ENCODE data around the gene PDXDC1. TPM values are rescaled to one million over a fixed set of nuclear protein-coding genes. Genes with fewer than 3 reads are reported as not detected.
A peak's percentile ranks its signal among the peaks of the same experiment; 100 is the strongest.
"Not testable (repeated sequence)": the region's sequence is repeated elsewhere in the genome, so short reads cannot be mapped to it uniquely, and the experiment has no call there.

PDXDC1 gene
- total RNA-seq, 1 donor from 2014 or later: 124 TPM

- peak; percentile 73 for DNase-seq
Observed at GRCh38 chr16:14974331-14974655, 533 bp upstream of the PDXDC1 start.

GRCh38 chr16:14975418-14976194 is 780 bp downstream of the PDXDC1 start:
- DNase-seq: peak; percentile 37

- not testable (repeated sequence) for DNase-seq
Observed at GRCh38 chr16:14976971-14977736, 2.3 kb downstream of the PDXDC1 start.

- DNase-seq: not testable (repeated sequence)
Observed at GRCh38 chr16:14978281-14978680, 3.5 kb downstream of the PDXDC1 start.

GRCh38 chr16:14978908-14979307 is 4.1 kb downstream of the PDXDC1 start:
- DNase-seq: not testable (repeated sequence)

- not testable (repeated sequence) for DNase-seq
Observed at GRCh38 chr16:14981234-14981633, 6.4 kb downstream of the PDXDC1 start.

GRCh38 chr16:14982521-14982920 is 7.7 kb downstream of the PDXDC1 start:
- not testable (repeated sequence) for DNase-seq

- DNase-seq: not testable (repeated sequence)
Observed at GRCh38 chr16:14988092-14988491, 13.3 kb downstream of the PDXDC1 start.

GRCh38 chr16:14988661-14989191 is 13.9 kb downstream of the PDXDC1 start:
- DNase-seq: not testable (repeated sequence)

- DNase-seq: not testable (repeated sequence)
Observed at GRCh38 chr16:14989291-14990281, 14.8 kb downstream of the PDXDC1 start.

- DNase-seq: not testable (repeated sequence)
Observed at GRCh38 chr16:14993277-14994151, 18.7 kb downstream of the PDXDC1 start.

- DNase-seq: not testable (repeated sequence)
Observed at GRCh38 chr16:14996702-14997101, 21.9 kb downstream of the PDXDC1 start.

GRCh38 chr16:14998300-14998699 is 23.5 kb downstream of the PDXDC1 start:
- DNase-seq: not testable (repeated sequence)

GRCh38 chr16:14999845-15000244 is 25.0 kb downstream of the PDXDC1 start:
- DNase-seq: not testable (repeated sequence)

GRCh38 chr16:15002448-15002847 is 27.6 kb downstream of the PDXDC1 start:
- DNase-seq: not testable (repeated sequence)

- DNase-seq: not testable (repeated sequence)
Observed at GRCh38 chr16:15005357-15006132, 30.7 kb downstream of the PDXDC1 start.

GRCh38 chr16:15008647-15009046 is 33.8 kb downstream of the PDXDC1 start:
- not testable (repeated sequence) for DNase-seq

- not testable (repeated sequence) for DNase-seq
Observed at GRCh38 chr16:15012941-15013340, 38.1 kb downstream of the PDXDC1 start.

GRCh38 chr16:15015671-15016070 is 40.8 kb downstream of the PDXDC1 start:
- not testable (repeated sequence) for DNase-seq

GRCh38 chr16:15016354-15016753 is 41.5 kb downstream of the PDXDC1 start:
- DNase-seq: peak; percentile 56
